Liver (tissue), 3 donors: ENCODE data around the gene RNF157.

Source experiments
- CTCF ChIP-seq: fragments of 150-350 bp; IDR thresholded peaks from 2 replicates; pipeline ENCODE4 v1.5.1; 2017; ENCODE audit warnings: improper control_type of control experiment, low read depth, low read length; ENCODE audit not compliant: missing input control
- JUND ChIP-seq, 2 donors: IDR thresholded peaks; 2 replicates each; pipeline ENCODE4 v1.6.1; 2016; ENCODE audit warnings: antibody characterized with exemption in 2 of 2
- REST ChIP-seq: IDR thresholded peaks from 2 replicates; pipeline ENCODE4 v1.6.1; 2016; ENCODE audit warnings: antibody characterized with exemption, mild to moderate bottlenecking
- RXRA ChIP-seq, 2 donors: IDR thresholded peaks; 2 replicates each; pipeline ENCODE4 v1.6.1; 2017 to 2018; ENCODE audit warnings: antibody characterized with exemption in 2 of 2, mild to moderate bottlenecking in 1 of 2
- donor health status: healthy.
- donor health status: healthy.

GRCh38 chr17:76159157-76159556 is 81.1 kb downstream of the RNF157 start:
- no peak for TF ChIP-seq JUND (IDR thresholded peaks at IDR 0.05)
- no peak for TF ChIP-seq CTCF
- TF ChIP-seq REST, result no peak
- no peak for TF ChIP-seq RXRA (IDR thresholded peaks at IDR 0.05)
